Ascending aorta (tissue), 2 donors: Measurements from ENCODE around the gene C15orf40. TPM values are rescaled to one million over a fixed set of nuclear protein-coding genes. Genes with fewer than 3 reads are reported as not detected.
"Not testable (repeated sequence)": the region's sequence is repeated elsewhere in the genome, so short reads cannot be mapped to it uniquely, and the experiment has no call there.

Experiments used
- DNase-seq, 2 donors: peaks; one replicate each; pipeline ENCODE4 v3.0.0-alpha.2; 2019; ENCODE audit warnings: low spot score in 2 of 2
- H3K27ac ChIP-seq, 2 donors: fragments of 200-600 bp; sonication (generic); one replicate each; pipeline ENCODE4 v1.5.1; 2016 to 2017; ENCODE audit warnings: mild to moderate bottlenecking in 1 of 2
- H3K27me3 ChIP-seq: fragments of 200-600 bp; sonication (generic); one replicate; pipeline ENCODE4 v1.5.1; 2017
- H3K36me3 ChIP-seq, 2 donors: fragments of 200-600 bp; sonication (generic); one replicate each; pipeline ENCODE4 v1.5.1; 2016
- H3K4me1 ChIP-seq, 2 donors: fragments of 200-600 bp; sonication (generic); one replicate each; pipeline ENCODE4 v1.5.1; 2016 to 2017; ENCODE audit warnings: mild to moderate bottlenecking in 1 of 2
- H3K4me3 ChIP-seq, 2 donors: fragments of 200-600 bp; sonication (generic); one replicate each; pipeline ENCODE4 v1.5.1; 2016 to 2017; ENCODE audit warnings: mild to moderate bottlenecking in 1 of 2
- H3K9me3 ChIP-seq, 2 donors: fragments of 200-600 bp; sonication (generic); one replicate each; pipeline ENCODE4 v1.5.1; 2016
- CTCF ChIP-seq, 3 experiments: fragments of 200-600 bp in 2 of 3; fragments of 450-650 bp in 1 of 3; sonication (generic) in 2 of 3; IDR thresholded peaks; one replicate each; pipeline ENCODE4 v1.5.1; 2016 to 2019; ENCODE audit warnings: antibody characterized with exemption in 3 of 3, mild to moderate bottlenecking in 1 of 3, moderate library complexity in 1 of 3
- intact Hi-C: fragments of 100-400 bp; cut with DNase I; formaldehyde crosslinking; loops from one replicate; pipeline ENCODE4 v1.15.1; 2023
- total RNA-seq: library from RNA; depleted of rRNA; stranded (reverse); fragments of >200 nt; gene quantifications from one replicate; pipeline ENCODE4 v1.1.0, GENCODE V29; 2016

The C15orf40 gene
- total RNA-seq, 1 donor from 2014 or later = 1.3 TPM

DNA sequence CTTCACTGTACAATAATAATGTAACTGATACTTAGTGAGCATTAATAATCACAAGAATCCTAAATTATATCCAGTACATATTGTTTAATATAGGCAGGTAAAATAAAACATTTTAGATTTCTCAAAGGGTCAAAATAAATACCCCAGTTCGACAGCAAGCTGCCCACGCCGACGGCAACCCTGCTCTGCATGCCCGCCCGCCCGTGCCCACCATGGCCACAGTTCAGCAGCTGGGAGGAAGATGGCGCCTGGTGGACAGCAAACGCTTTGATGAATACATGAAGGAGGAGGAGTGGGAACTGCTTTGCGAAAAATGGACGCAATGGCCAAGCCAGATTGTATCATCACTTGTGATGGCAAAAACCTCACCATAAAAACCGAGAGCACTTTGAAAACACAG is 32.7 kb upstream of the C15orf40 start:
- peaks cover 26 to 35% of the 10 kb centered on the region in 2 donors for H3K36me3 ChIP-seq
- no peak overlapping the region for H3K4me3 ChIP-seq
- no peak for DNase-seq
- intact Hi-C loops = no loop called here
- TF ChIP-seq CTCF (IDR thresholded peaks at IDR 0.05) = no peak
- no peaks in the 10 kb centered on the region for H3K27me3 ChIP-seq
- H3K9me3 ChIP-seq = no peaks in the 10 kb centered on the region
- no peak overlapping the region for H3K27ac ChIP-seq
- peaks cover 0 to 4% of the 10 kb centered on the region in 2 donors for H3K4me1 ChIP-seq

DNA sequence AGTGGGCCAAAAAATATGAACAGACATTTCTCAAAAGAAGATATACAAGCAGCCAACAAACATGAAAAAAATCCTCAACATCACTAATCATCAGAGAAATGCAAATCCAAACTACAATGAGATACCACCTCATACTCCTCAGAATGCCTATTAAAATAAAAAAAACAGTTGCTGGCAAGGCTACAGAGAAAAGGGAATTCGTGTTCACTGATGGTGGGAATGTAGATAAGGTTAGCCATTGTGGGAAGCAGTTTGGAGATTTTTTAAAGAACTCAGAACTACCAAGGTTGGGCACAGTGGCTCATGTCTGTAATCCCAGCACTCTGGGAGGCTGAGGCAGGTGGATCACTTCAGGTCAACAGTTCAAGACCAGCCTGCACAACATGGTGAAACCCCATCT is 27.8 kb upstream of the C15orf40 start:
- intact Hi-C loops = no loop called here
- Histone ChIP-seq H3K27me3 (no peaks in the 10 kb centered on the region), H3K36me3 (peaks cover 18 to 31% of the 10 kb centered on the region in 2 donors), H3K27ac (no peak overlapping the region), H3K4me3 (no peak overlapping the region), H3K4me1 (no peaks in the 10 kb centered on the region), H3K9me3 (no peaks in the 10 kb centered on the region)
- TF ChIP-seq CTCF (IDR thresholded peaks at IDR 0.05) = no peak
- no peak for DNase-seq

DNA sequence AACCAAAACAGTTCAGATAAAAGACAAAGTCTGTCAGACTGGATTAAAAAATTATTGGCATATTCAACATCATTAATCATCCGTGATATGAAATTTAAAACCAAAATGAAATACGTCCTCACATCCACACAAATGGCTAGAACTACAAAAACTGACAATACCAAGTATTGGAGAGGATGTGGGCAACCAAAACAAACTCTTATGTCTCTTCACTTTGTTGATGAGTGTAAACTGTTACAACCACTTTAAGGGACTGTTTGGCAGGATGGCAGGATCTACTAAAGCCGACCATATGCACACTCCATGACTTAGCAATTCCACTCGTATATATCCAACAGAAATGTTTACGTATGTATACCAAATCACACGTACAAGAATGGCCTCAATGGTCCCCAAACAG is 24.8 kb upstream of the C15orf40 start:
- Histone ChIP-seq H3K36me3 (peaks cover 16 to 39% of the 10 kb centered on the region in 2 donors), H3K9me3 (no peaks in the 10 kb centered on the region), H3K27me3 (no peaks in the 10 kb centered on the region), H3K4me1 (no peaks in the 10 kb centered on the region), H3K27ac (no peak overlapping the region), H3K4me3 (no peak overlapping the region)
- no peak for DNase-seq
- no peak for TF ChIP-seq CTCF (IDR thresholded peaks at IDR 0.05)
- intact Hi-C loops = no loop called here

DNA sequence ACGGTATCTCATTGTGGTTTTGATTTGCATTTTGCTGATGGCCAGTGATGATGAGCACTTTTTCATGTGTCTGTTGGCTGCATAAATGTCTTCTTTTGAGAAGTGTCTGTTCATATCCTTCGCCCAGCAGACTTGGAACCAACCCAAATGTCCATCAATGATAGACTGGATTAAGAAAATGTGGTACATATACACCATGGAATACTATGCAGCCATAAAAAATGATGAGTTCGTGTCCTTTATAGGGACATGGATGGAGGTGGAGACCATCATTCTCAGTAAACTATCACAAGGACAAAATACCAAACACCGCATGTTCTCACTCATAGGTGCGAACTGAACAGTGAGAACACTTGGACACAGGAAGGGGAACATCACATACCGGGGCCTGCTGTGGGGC is 19.8 kb upstream of the C15orf40 start:
- H3K27ac ChIP-seq, intact Hi-C loops, H3K27me3 ChIP-seq, H3K4me3 ChIP-seq, H3K9me3 ChIP-seq, DNase-seq, H3K4me1 ChIP-seq: not testable (repeated sequence)
- peaks cover 27 to 39% of the 10 kb centered on the region in 2 donors for H3K36me3 ChIP-seq

- Histone ChIP-seq H3K36me3 (peaks cover 27 to 39% of the 10 kb centered on the region in 2 donors), H3K9me3 (no peaks in the 10 kb centered on the region), H3K27me3 (no peaks in the 10 kb centered on the region), H3K4me1 (no peaks in the 10 kb centered on the region), H3K27ac (no peak overlapping the region), H3K4me3 (no peak overlapping the region)
- intact Hi-C loops = no loop called here
- TF ChIP-seq CTCF (IDR thresholded peaks at IDR 0.05) = no peak
- no peak for DNase-seq
These were observed 18.6 kb upstream of the C15orf40 start for GRCh38 chr15:83030021-83030420.

DNA sequence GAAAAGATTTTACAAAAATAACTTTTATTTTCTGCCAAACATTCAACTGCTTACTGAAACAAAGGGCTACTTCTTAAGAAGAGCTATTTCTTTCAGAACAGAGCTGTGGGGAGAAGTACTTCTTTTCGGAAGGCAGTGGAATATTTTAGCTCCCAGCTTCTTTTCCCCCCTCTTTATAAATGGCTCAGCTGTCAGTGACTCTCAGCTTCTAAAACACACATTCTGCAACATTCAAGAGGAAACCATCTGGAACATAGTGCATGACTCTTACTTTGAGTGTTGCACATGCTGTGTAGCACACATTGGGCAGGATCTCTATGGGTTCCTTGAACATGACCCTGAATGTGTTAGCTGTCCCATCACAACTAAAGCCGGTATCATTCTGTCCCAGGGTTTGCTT is 7.0 kb upstream of the C15orf40 start:
- no peak overlapping the region for H3K4me3 ChIP-seq
- H3K27me3 ChIP-seq = no peaks in the 10 kb centered on the region
- H3K27ac ChIP-seq = no peak overlapping the region
- H3K4me1 ChIP-seq = no peaks in the 10 kb centered on the region
- no peak for TF ChIP-seq CTCF (IDR thresholded peaks at IDR 0.05)
- H3K36me3 ChIP-seq = peaks cover 30 to 34% of the 10 kb centered on the region in 2 donors
- no peaks in the 10 kb centered on the region for H3K9me3 ChIP-seq
- no peak for DNase-seq
- intact Hi-C loops = no loop called here
